Activated CD8-positive, alpha-beta memory T cell treated with anti-CD3 and anti-CD28 coated beads, Interleukin-2, amount 10 ng/mL, durations not matched to agents 7 days and 5 days (primary cell): ENCODE measurements around the gene MYBPC2. TPM values are rescaled to one million over a fixed set of nuclear protein-coding genes. Genes with fewer than 3 reads are reported as not detected.
"Not testable (repeated sequence)": the region's sequence is repeated elsewhere in the genome, so short reads cannot be mapped to it uniquely, and the experiment has no call there.

Source experiments
- ATAC-seq: fragments of 150-1000 bp; cut with Tn5 transposase; one replicate; pipeline ENCODE4 v1.10.0; 2021; ENCODE audit warnings: moderate library complexity
- CTCF ChIA-PET: fragments of 350-600 bp; sonication (Branson Sonifier 250); formaldehyde crosslinking; loops from one replicate; lab custom pipeline; 2021; ENCODE audit warnings: antibody characterized with exemption; lab: Charles Lee
- DNase-seq: peaks from one replicate; pipeline ENCODE4 v3.0.0-alpha.2; 2020
- H3K27ac Mint-ChIP-seq: one replicate; pipeline ENCODE4 v1.8.0; 2021; ENCODE audit warnings: mild to moderate bottlenecking, mixed read lengths
- H3K27me3 Mint-ChIP-seq: one replicate; pipeline ENCODE4 v1.8.0; 2021; ENCODE audit warnings: mixed read lengths
- H3K36me3 Mint-ChIP-seq: one replicate; pipeline ENCODE4 v1.8.0; 2021; ENCODE audit warnings: mild to moderate bottlenecking, mixed read lengths
- H3K4me1 Mint-ChIP-seq: one replicate; pipeline ENCODE4 v1.8.0; 2021; ENCODE audit warnings: mixed read lengths
- H3K4me3 Mint-ChIP-seq: one replicate; pipeline ENCODE4 v1.8.0; 2021; ENCODE audit warnings: mild to moderate bottlenecking, moderate library complexity, mixed read lengths
- H3K9me3 Mint-ChIP-seq: one replicate; pipeline ENCODE4 v1.8.0; 2022; ENCODE audit warnings: low read depth, mixed read lengths
- total RNA-seq, 2 experiments: library from RNA; stranded (reverse); gene quantifications; one replicate each; pipeline ENCODE4 v1.2.3, GENCODE V29; 2021

MYBPC2 gene
- total RNA-seq, 2 experiments from 2014 or later: not detected

DNA sequence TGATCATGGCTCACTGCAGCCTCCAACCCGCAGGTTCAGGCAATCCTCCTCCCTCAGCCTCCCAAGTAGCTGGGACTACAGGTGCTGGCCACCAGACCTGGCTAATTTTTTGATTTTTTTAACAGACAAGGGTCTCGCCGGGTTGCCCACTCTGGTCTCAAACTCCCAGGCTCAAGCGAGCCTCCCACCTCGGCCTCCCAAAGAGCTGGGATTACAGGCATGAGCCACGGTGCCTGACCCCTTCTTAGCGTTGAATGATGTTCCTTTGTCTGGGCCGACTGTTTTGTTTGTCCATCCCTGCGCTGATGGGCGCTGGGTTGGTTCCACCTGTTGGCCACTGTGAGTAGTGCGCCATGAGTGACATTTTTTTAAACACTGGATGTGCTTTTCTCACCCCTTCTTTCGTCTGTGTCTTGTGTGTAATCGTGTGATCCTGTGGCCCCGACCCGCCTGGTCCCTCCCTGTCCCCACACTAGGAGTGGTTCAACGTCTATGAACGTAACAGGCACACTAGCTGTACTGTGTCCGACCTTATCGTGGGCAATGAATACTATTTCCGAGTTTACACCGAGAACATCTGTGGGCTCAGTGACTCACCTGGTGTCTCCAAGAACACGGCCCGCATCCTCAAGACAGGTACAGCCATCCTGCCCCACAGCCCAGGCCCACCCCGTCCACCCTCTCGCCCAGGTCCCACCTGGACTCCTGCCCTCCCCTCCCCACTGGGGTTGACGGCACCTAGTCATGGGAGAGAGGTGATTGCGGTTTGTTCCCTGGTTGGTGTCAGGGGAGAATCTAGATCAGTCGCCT is 28.6 kb downstream of the MYBPC2 start:
- peak; percentile 85 for ATAC-seq
- H3K27ac Mint-ChIP-seq: no peak overlapping the region

DNA sequence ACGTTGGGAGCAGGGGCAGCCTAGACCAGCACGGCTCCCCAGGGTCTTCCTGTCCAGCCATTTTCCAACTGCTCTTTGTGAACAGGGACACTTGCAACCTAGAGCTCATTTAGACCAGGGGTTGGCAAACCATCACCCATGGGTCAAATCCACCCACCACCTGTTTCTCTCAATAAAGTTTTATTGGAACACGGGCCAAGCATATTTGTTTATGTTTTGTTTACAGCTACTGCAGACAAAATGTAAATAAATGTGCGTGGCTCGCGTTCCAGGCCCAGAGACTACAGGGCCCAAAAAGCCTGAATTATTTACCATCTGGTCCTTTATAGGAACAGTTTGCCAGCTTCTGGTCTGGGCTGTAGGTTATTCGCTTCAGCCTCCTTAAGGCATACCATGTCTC is 30.3 kb downstream of the MYBPC2 start:
- Mint-ChIP-seq H3K27me3 (peaks cover 3% of the 10 kb centered on the region), H3K27ac (no peak overlapping the region), H3K4me1 (peaks cover 14% of the 10 kb centered on the region), H3K9me3 (no peaks in the 10 kb centered on the region), H3K4me3 (no peak overlapping the region), H3K36me3 (no peaks in the 10 kb centered on the region)
- DNase-seq (no peak), ATAC-seq (no peak)
- CTCF ChIA-PET: interaction anchor here (0.9 to 3.3 kb wide), 6 partner anchors 93 to 210 kb away, joined by 3 to 63 read pairs (median 4); no protein-coding TSS in a partner anchor

More for the DNA sequence above, 28.6 kb downstream of the MYBPC2 start:
- no peak overlapping the region for H3K4me3 Mint-ChIP-seq
- DNase-seq: peak; percentile 78
- peaks cover 3% of the 10 kb centered on the region for H3K27me3 Mint-ChIP-seq
- H3K9me3 Mint-ChIP-seq: no peaks in the 10 kb centered on the region
- peaks cover 14% of the 10 kb centered on the region for H3K4me1 Mint-ChIP-seq
- CTCF ChIA-PET: interaction anchor here (0.7 to 3.3 kb wide), 20 partner anchors 9 to 132 kb away, joined by 3 to 63 read pairs (median 3); partner anchors contain the start of genes JOSD2, KCNC3, NR1H2 and POLD1
- H3K36me3 Mint-ChIP-seq: no peaks in the 10 kb centered on the region

GRCh38 chr19:50464348-50464747 is 31.7 kb downstream of the MYBPC2 start:
- CTCF ChIA-PET: interaction anchor here (0.8 to 2.8 kb wide), 2 partner anchors 96 to 107 kb away, joined by 3 to 10 read pairs; no protein-coding TSS in a partner anchor
- peaks cover 14% of the 10 kb centered on the region for H3K4me1 Mint-ChIP-seq
- DNase-seq (no peak), ATAC-seq (no peak)
- no peak overlapping the region for H3K27ac Mint-ChIP-seq
- H3K27me3 Mint-ChIP-seq: no peaks in the 10 kb centered on the region
- no peaks in the 10 kb centered on the region for H3K36me3 Mint-ChIP-seq
- H3K9me3 Mint-ChIP-seq: no peaks in the 10 kb centered on the region
- no peak overlapping the region for H3K4me3 Mint-ChIP-seq

- H3K4me1 Mint-ChIP-seq: peaks cover 12% of the 10 kb centered on the region
- no peaks in the 10 kb centered on the region for H3K36me3 Mint-ChIP-seq
- H3K4me3 Mint-ChIP-seq: no peak overlapping the region
- H3K9me3 Mint-ChIP-seq: no peaks in the 10 kb centered on the region
- DNase-seq (no peak), ATAC-seq (no peak)
- H3K27ac Mint-ChIP-seq: no peak overlapping the region
- no peaks in the 10 kb centered on the region for H3K27me3 Mint-ChIP-seq
- CTCF ChIA-PET: interaction anchor here (1.4 to 2.8 kb wide), 2 partner anchors 97 to 107 kb away, joined by 3 to 10 read pairs; no protein-coding TSS in a partner anchor
These were observed 32.3 kb downstream of the MYBPC2 start for GRCh38 chr19:50465000-50465399.

DNA sequence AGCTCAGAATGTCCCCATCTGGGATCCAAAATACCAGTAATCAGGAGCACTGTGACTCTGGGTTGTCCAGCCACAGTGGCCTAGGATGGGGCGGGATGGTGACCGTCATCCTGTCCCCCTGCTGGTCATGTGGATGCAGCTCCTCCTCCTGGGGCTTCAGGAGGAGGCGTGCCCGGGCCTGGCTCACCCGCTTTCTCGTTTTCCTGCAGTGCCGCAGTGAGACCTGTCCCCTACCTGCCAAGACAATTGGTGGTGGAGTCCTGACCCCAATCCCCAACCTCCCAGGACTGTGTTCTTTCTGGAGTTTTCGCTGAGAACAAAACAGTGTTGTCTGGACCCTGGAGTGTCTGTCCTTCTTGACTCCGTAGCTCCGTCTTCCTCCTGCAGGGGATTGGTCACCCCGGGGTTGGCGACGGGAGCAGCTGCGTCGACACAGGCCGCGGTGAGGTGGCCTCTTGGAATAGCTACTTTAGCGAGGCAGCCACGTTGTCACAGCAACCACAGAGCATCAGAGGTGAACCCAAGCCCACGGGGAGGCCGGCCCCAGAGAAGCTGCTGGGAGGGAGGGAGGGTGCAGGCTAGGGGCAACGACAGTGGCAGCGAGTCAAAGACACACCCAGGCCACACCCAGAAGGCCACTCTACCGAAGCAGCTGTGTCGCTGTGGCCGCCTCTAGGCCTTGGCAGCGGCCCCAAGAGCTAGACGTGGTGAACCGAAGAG is 33.5 kb downstream of the MYBPC2 start:
- H3K27me3 Mint-ChIP-seq: no peaks in the 10 kb centered on the region
- no peak overlapping the region for H3K4me3 Mint-ChIP-seq
- no peak overlapping the region for H3K27ac Mint-ChIP-seq
- no peak for DNase-seq
- H3K9me3 Mint-ChIP-seq: no peaks in the 10 kb centered on the region
- CTCF ChIA-PET: interaction anchor here (1.3 to 2.8 kb wide), 3 partner anchors 9 to 109 kb away, joined by 3 to 10 read pairs (median 3); no protein-coding TSS in a partner anchor
- H3K36me3 Mint-ChIP-seq: no peaks in the 10 kb centered on the region
- H3K4me1 Mint-ChIP-seq: peaks cover 4% of the 10 kb centered on the region
- no peak for ATAC-seq

DNA sequence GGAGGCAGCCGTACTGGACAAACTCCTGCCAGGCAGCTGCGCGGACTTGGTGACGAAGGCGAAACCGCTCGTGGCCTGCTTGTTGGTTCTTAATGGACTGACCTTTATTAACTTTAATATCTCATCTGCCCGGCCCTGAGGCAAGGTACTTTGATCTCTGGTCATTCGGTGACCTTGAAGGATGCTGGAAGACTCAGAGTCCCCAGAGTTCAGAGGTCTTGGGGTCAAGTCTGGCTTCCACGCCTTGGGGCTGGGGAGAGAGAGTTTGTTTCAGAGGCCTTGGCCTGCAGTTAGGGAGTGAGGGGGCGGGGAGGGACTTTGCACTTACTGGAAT is 34.0 kb downstream of the MYBPC2 start:
- Mint-ChIP-seq H3K36me3 (no peaks in the 10 kb centered on the region), H3K27ac (no peak overlapping the region), H3K4me1 (no peaks in the 10 kb centered on the region), H3K27me3 (no peaks in the 10 kb centered on the region), H3K4me3 (no peak overlapping the region), H3K9me3 (no peaks in the 10 kb centered on the region)
- ATAC-seq (no peak), DNase-seq (no peak)
- CTCF ChIA-PET: interaction anchor here (1.3 to 2.8 kb wide), 2 partner anchors 8 to 98 kb away, joined by 3 to 10 read pairs; no protein-coding TSS in a partner anchor

- no peak for ATAC-seq
- no peak overlapping the region for H3K27ac Mint-ChIP-seq
- no peak overlapping the region for H3K4me3 Mint-ChIP-seq
- no peak for DNase-seq
- CTCF ChIA-PET: no interaction called here
- no peaks in the 10 kb centered on the region for H3K9me3 Mint-ChIP-seq
- no peaks in the 10 kb centered on the region for H3K4me1 Mint-ChIP-seq
- H3K27me3 Mint-ChIP-seq: no peaks in the 10 kb centered on the region
- H3K36me3 Mint-ChIP-seq: no peaks in the 10 kb centered on the region
These were observed 34.9 kb downstream of the MYBPC2 start for GRCh38 chr19:50467566-50467965.

- Mint-ChIP-seq H3K27ac (no peak overlapping the region), H3K4me1 (no peaks in the 10 kb centered on the region)
These were observed 36.1 kb downstream of the MYBPC2 start for GRCh38 chr19:50468818-50469217.

GRCh38 chr19:50473336-50473735 is 40.6 kb downstream of the MYBPC2 start:
- CTCF ChIA-PET: interaction anchor here (0.8 to 1.5 kb wide), 2 partner anchors 13 kb away, joined by 3 to 4 read pairs; no protein-coding TSS in a partner anchor
- peaks cover 10% of the 10 kb centered on the region for H3K36me3 Mint-ChIP-seq

More at GRCh38 chr19:50468818-50469217, 36.1 kb downstream of the MYBPC2 start:
- no peaks in the 10 kb centered on the region for H3K36me3 Mint-ChIP-seq
- no peak for ATAC-seq
- H3K9me3 Mint-ChIP-seq: no peaks in the 10 kb centered on the region
- DNase-seq: no peak
- H3K4me3 Mint-ChIP-seq: no peak overlapping the region
- no peaks in the 10 kb centered on the region for H3K27me3 Mint-ChIP-seq
- CTCF ChIA-PET: no interaction called here

GRCh38 chr19:50475101-50475568 is 42.4 kb downstream of the MYBPC2 start:
- Mint-ChIP-seq H3K9me3 (no peaks in the 10 kb centered on the region), H3K4me3 (peak overlapping the region; percentile 38), H3K27me3 (no peaks in the 10 kb centered on the region), H3K4me1 (peaks cover 14% of the 10 kb centered on the region), H3K36me3 (peaks cover 17% of the 10 kb centered on the region), H3K27ac (peak overlapping the region; percentile 67)
- CTCF ChIA-PET: interaction anchor here (1.2 to 2.0 kb wide), 2 partner anchors 9 to 118 kb away, joined by 3 to 6 read pairs; no protein-coding TSS in a partner anchor
- no peak for ATAC-seq
- no peak for DNase-seq

More at GRCh38 chr19:50473336-50473735, 40.6 kb downstream of the MYBPC2 start:
- not testable (repeated sequence) for ATAC-seq, DNase-seq, H3K27me3 Mint-ChIP-seq, H3K9me3 Mint-ChIP-seq, H3K27ac Mint-ChIP-seq, H3K4me3 Mint-ChIP-seq
- peaks cover 14% of the 10 kb centered on the region for H3K4me1 Mint-ChIP-seq

- no peaks in the 10 kb centered on the region for H3K9me3 Mint-ChIP-seq
- DNase-seq (no peak), ATAC-seq (no peak)
- H3K4me1 Mint-ChIP-seq: peaks cover 14% of the 10 kb centered on the region
- H3K27me3 Mint-ChIP-seq: no peaks in the 10 kb centered on the region
- CTCF ChIA-PET: interaction anchor here (1.2 to 2.0 kb wide), 3 partner anchors 10 to 119 kb away, joined by 3 to 6 read pairs (median 3); no protein-coding TSS in a partner anchor
- H3K4me3 Mint-ChIP-seq: peak overlapping the region; percentile 98
- peak overlapping the region; percentile 67 for H3K27ac Mint-ChIP-seq
- H3K36me3 Mint-ChIP-seq: peaks cover 17% of the 10 kb centered on the region
These were observed 43.1 kb downstream of the MYBPC2 start for GRCh38 chr19:50475736-50476223.

DNA sequence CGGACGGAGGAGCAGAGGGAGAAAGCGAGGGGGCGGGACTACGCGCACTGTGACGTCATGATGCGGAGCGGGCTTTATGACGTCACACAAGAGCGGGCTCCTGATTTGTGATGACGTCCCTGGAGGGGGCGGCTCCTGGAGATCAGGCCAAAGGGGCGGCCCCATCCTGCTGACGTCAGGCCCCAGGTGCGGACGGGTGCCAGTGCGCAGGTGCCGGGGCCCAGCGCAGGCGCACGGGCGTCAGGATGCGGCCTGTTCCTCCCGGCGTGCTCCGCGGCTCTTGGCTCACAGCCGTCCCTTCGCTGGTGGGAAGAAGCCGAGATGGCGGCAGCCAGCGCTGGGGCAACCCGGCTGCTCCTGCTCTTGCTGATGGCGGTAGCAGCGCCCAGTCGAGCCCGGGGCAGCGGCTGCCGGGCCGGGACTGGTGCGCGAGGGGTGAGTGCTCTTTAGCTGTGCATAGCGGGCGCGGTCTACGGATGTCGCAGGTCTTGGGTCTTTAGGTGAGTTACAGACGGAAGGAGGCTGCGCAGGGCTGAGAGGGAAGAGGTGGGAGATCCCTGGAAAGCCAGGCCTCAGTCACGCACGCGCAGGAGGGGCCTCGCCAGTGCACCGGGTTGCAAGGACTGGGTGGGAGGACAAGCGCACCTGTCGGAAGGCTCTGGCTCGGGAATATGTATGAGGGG is 43.7 kb downstream of the MYBPC2 start, which contains the start of the genes EMC10 and GARIN5A:
Gene EMC10, plus strand, starts transcription at position 284 of the 683 bp plus-strand sequence. Its CDS starts 38 bp downstream, at position 322.
Gene GARIN5A, minus strand, starts transcription at position 625 of the 683 bp plus-strand sequence. Its CDS starts 460 bp downstream, at position 165.
- Mint-ChIP-seq H3K4me1 (peaks cover 14% of the 10 kb centered on the region), H3K27me3 (no peaks in the 10 kb centered on the region)
- CTCF ChIA-PET: interaction anchor here (1.4 kb wide), 1 partner anchor 119 kb away, joined by 3 read pairs; no protein-coding TSS in a partner anchor

More for the DNA sequence above, 43.7 kb downstream of the MYBPC2 start, which contains the start of the genes EMC10 and GARIN5A:
- Mint-ChIP-seq H3K4me3 (peak within 1 kb of the TSS; percentile 98), H3K36me3 (peaks cover 17% of the 10 kb centered on the region), H3K27ac (peak within 1 kb of the TSS; percentile 89), H3K9me3 (no peaks in the 10 kb centered on the region)
- peak; percentile 96 for DNase-seq
- ATAC-seq: peak; percentile 98
